DOHH2 (cell line): ENCODE results near the gene GRM4.

Experiments
- H3F3A ChIP-seq: fragments of 200-600 bp; sonication (generic), shearing (Covaris generic); 2 replicates; pipeline ENCODE4 v1.6.0; 2016; ENCODE audit warnings: antibody characterized with exemption, mild to moderate bottlenecking; ENCODE audit not compliant: control insufficient read depth, insufficient read depth
- H3K27ac ChIP-seq: fragments of 200-600 bp; sonication (generic); 2 replicates; pipeline ENCODE4 v1.5.1; 2014; ENCODE audit warnings: low read depth, mild to moderate bottlenecking, low read length, moderate library complexity
- H3K27me3 ChIP-seq: fragments of 200-600 bp; sonication (generic); 2 replicates; pipeline ENCODE4 v1.6.1; 2014; ENCODE audit warnings: mild to moderate bottlenecking, low read length, mixed read lengths; ENCODE audit not compliant: control insufficient read depth
- H3K36me3 ChIP-seq: fragments of 200-600 bp; sonication (generic); 2 replicates; pipeline ENCODE4 v1.6.1; 2014; ENCODE audit warnings: mild to moderate bottlenecking, low read length, moderate library complexity, mixed read lengths; ENCODE audit not compliant: control insufficient read depth
- H3K4me1 ChIP-seq: fragments of 200-600 bp; sonication (generic); 2 replicates; pipeline ENCODE4 v1.6.1; 2014; ENCODE audit warnings: mild to moderate bottlenecking, low read length, mixed read lengths; ENCODE audit not compliant: control insufficient read depth
- H3K4me2 ChIP-seq: fragments of 200-600 bp; sonication (generic); 2 replicates; pipeline ENCODE4 v1.6.0; 2014; ENCODE audit warnings: mild to moderate bottlenecking, low read length, moderate library complexity
- H3K4me3 ChIP-seq: fragments of 200-600 bp; sonication (generic); 2 replicates; pipeline ENCODE4 v1.5.1; 2014; ENCODE audit warnings: mild to moderate bottlenecking, low read length, mixed read lengths
- H3K79me2 ChIP-seq: fragments of 200-600 bp; sonication (generic); 2 replicates; pipeline ENCODE4 v1.6.1; 2014; ENCODE audit warnings: mild to moderate bottlenecking, low read length, mixed read lengths; ENCODE audit not compliant: control insufficient read depth
- H3K9me2 ChIP-seq: fragments of 200-600 bp; sonication (generic); replicated peaks from 2 replicates; pipeline ENCODE4 v1.6.1; 2014; ENCODE audit warnings: mild to moderate bottlenecking, low read length, mixed read lengths; ENCODE audit not compliant: control insufficient read depth
- H3K9me3 ChIP-seq: fragments of 200-600 bp; sonication (generic); 2 replicates; pipeline ENCODE4 v1.6.1; 2014; ENCODE audit warnings: antibody characterized with exemption, low read length, mixed read lengths; ENCODE audit not compliant: control insufficient read depth, insufficient read depth
- H4K20me1 ChIP-seq: fragments of 200-600 bp; sonication (generic); 2 replicates; pipeline ENCODE4 v1.6.0; 2014; ENCODE audit warnings: low read depth, mild to moderate bottlenecking, antibody characterized with exemption, low read length, moderate library complexity; ENCODE audit not compliant: control insufficient read depth, insufficient read depth
- CTCF ChIP-seq: fragments of 200-600 bp; sonication (generic); IDR thresholded peaks from one replicate; pipeline ENCODE4 v1.5.1; 2014; ENCODE audit warnings: antibody characterized with exemption, mild to moderate bottlenecking, low read depth, low read length; ENCODE audit not compliant: poor library complexity, severe bottlenecking
- EZH2phosphoT487 ChIP-seq: fragments of 200-600 bp; sonication (generic); IDR thresholded peaks from 2 replicates; pipeline ENCODE4 v1.6.1; 2017; ENCODE audit warnings: borderline replicate concordance, mild to moderate bottlenecking, antibody characterized with exemption, low read length, moderate library complexity, mixed read lengths

The GRM4 gene

GRCh38 chr6:33995309-33996119 is 150.4 kb downstream of the GRM4 start:
- Histone ChIP-seq H3K4me2 (no peak overlapping the region), H3K4me3 (no peak overlapping the region), H4K20me1 (no peaks in the 10 kb centered on the region), H3K9me3 (0 out of 2 replicates have a peak, but pooled peaks cover 5% of the 10 kb centered on the region), H3K9me2 (no peaks in the 10 kb centered on the region), H3K4me1 (no peaks in the 10 kb centered on the region), H3K27ac (no peak overlapping the region), H3K79me2 (no peaks in the 10 kb centered on the region), H3F3A (no peaks in the 10 kb centered on the region), H3K27me3 (no peaks in the 10 kb centered on the region), H3K36me3 (no peaks in the 10 kb centered on the region)
- TF ChIP-seq CTCF (no peak), EZH2phosphoT487 (no peak)

GRCh38 chr6:33994472-33995308 is 151.2 kb downstream of the GRM4 start:
- no peaks in the 10 kb centered on the region for H4K20me1 ChIP-seq
- H3K4me1 ChIP-seq, result no peaks in the 10 kb centered on the region
- no peak overlapping the region for H3K27ac ChIP-seq
- no peaks in the 10 kb centered on the region for H3K9me2 ChIP-seq
- H3F3A ChIP-seq, result no peaks in the 10 kb centered on the region
- no peak for TF ChIP-seq EZH2phosphoT487
- no peak for TF ChIP-seq CTCF
- H3K9me3 ChIP-seq, result 0 out of 2 replicates have a peak, but pooled peaks cover 5% of the 10 kb centered on the region
- H3K79me2 ChIP-seq, result no peaks in the 10 kb centered on the region
- no peak overlapping the region for H3K4me3 ChIP-seq
- H3K27me3 ChIP-seq, result no peaks in the 10 kb centered on the region
- no peaks in the 10 kb centered on the region for H3K36me3 ChIP-seq
- H3K4me2 ChIP-seq, result no peak overlapping the region

GRCh38 chr6:33993653-33994471 is 152.0 kb downstream of the GRM4 start:
- Histone ChIP-seq H3K4me3 (no peak overlapping the region), H4K20me1 (no peaks in the 10 kb centered on the region), H3K27ac (no peak overlapping the region), H3K36me3 (no peaks in the 10 kb centered on the region), H3K9me3 (0 out of 2 replicates have a peak, but pooled peaks cover 5% of the 10 kb centered on the region), H3F3A (no peaks in the 10 kb centered on the region), H3K79me2 (no peaks in the 10 kb centered on the region), H3K27me3 (no peaks in the 10 kb centered on the region), H3K9me2 (no peaks in the 10 kb centered on the region), H3K4me2 (no peak overlapping the region), H3K4me1 (no peaks in the 10 kb centered on the region)
- no peak for TF ChIP-seq EZH2phosphoT487
- no peak for TF ChIP-seq CTCF
